Psoas muscle (tissue), 8 donors: ENCODE data around the gene EIF4EBP3. TPM values are rescaled to one million over a fixed set of nuclear protein-coding genes. Genes with fewer than 3 reads are reported as not detected.

Source experiments
- ATAC-seq, 4 donors: fragments of 200-7000 bp; cut with Tn5 transposase; one replicate each; pipeline ENCODE4 v1.9.1; 2020; ENCODE audit warnings: moderate library complexity in 3 of 4, mild to moderate bottlenecking in 2 of 4
- DNase-seq, 2 donors: peaks; one replicate each; pipeline ENCODE4 v3.0.0-alpha.2; 2020
- H3K27ac ChIP-seq: fragments of 200-600 bp; one replicate; pipeline ENCODE4 v1.8.0; 2022
- H3K27me3 ChIP-seq, 3 donors: fragments of 200-600 bp in 1 of 3; one replicate each; pipeline versions ENCODE4 v1.6.1 to v1.8.0; 2013 to 2022; ENCODE audit warnings: low read length in 2 of 3, mild to moderate bottlenecking in 2 of 3, moderate library complexity in 1 of 3; ENCODE audit not compliant: insufficient read depth in 3 of 3
- H3K36me3 ChIP-seq, 2 donors: fragments of 200-600 bp in 1 of 2; one replicate each; pipeline versions ENCODE4 v1.6.1 to v1.8.0; 2013 to 2022; ENCODE audit warnings: low read depth in 1 of 2, mild to moderate bottlenecking in 1 of 2, moderate library complexity in 1 of 2; ENCODE audit not compliant: insufficient read depth in 1 of 2
- H3K4me1 ChIP-seq: fragments of 200-600 bp; one replicate; pipeline ENCODE4 v1.8.0; 2022
- H3K4me3 ChIP-seq: fragments of 200-600 bp; one replicate; pipeline ENCODE4 v1.8.0; 2022; ENCODE audit warnings: mild to moderate bottlenecking
- H3K9me3 ChIP-seq: fragments of 200-600 bp; one replicate; pipeline ENCODE4 v1.8.0; 2022
- CTCF ChIP-seq: fragments of 200-600 bp; IDR thresholded peaks from one replicate; pipeline ENCODE4 v1.8.0; 2022; ENCODE audit warnings: antibody characterized with exemption
- WGBS, 3 donors: extraction: QIAGEN DNeasy Blood & Tissue Kit; methylation state at CpG; one replicate each; pipeline versions ENCODE4 v1.1.6 to v1.1.7; 2013; 5-methylcytosine and 5-hydroxymethylcytosine counted together
- intact Hi-C, 2 donors: fragments of 100-400 bp; cut with DNase I; formaldehyde crosslinking; loops; one replicate each; pipeline versions ENCODE4 v1.11.0 to v1.14.2; 2022
- polyA plus RNA-seq, 3 donors: library from polyadenylated mRNA; stranded (reverse); fragments of 200-250 nt; gene quantifications; one replicate each; pipeline ENCODE4 v1.2.3, GENCODE V29; 2013
- total RNA-seq, 4 donors: library from RNA; stranded (reverse); fragmentation: NEBNext Ultra II Directional in 2 of 4; extraction: Animal tissue kit (Norgen Biotek cat#: 25700) in 2 of 4; gene quantifications; one replicate each; pipeline versions ENCODE4 v1.2.1 to v1.2.4, GENCODE V29; 2021 to 2023
- donor health status: healthy with polysubstance abuse.
- donor health status: DM: no; HTN: no; CAD: no; lungs with moderate emphysema.
- donor health status: Bipolar disorder and iron deficiency.
- donor health status: healthy.
- donor health status: DM: yes; HTN: yes; CAD: no.
- donor health status: DM: no; HTN: no; CAD: no.
- donor health status: DM: no; HTN: no; CAD: no.
- donor health status: DM: yes; HTN: yes; CAD: no.

Gene EIF4EBP3
- total and polyA plus RNA-seq, 7 donors, result 31.7 to 116 (median 44.8) TPM

GRCh38 chr5:140594169-140594568 lies 46.7 kb downstream of the EIF4EBP3 start:
- intact Hi-C loops, result no loop called here
- WGBS, 3 donors, result 79 to 86% (median 79%) methylated on average over 6 of the region's 6 CpGs
- no peak for ATAC-seq
- DNase-seq, result no peak
- no peak for TF ChIP-seq CTCF
- Histone ChIP-seq H3K4me1 (no peaks in the 10 kb centered on the region), H3K27me3 (no peaks in the 10 kb centered on the region), H3K36me3 (no peaks in the 10 kb centered on the region), H3K27ac (no peak overlapping the region), H3K4me3 (no peak overlapping the region), H3K9me3 (no peaks in the 10 kb centered on the region)

DNA sequence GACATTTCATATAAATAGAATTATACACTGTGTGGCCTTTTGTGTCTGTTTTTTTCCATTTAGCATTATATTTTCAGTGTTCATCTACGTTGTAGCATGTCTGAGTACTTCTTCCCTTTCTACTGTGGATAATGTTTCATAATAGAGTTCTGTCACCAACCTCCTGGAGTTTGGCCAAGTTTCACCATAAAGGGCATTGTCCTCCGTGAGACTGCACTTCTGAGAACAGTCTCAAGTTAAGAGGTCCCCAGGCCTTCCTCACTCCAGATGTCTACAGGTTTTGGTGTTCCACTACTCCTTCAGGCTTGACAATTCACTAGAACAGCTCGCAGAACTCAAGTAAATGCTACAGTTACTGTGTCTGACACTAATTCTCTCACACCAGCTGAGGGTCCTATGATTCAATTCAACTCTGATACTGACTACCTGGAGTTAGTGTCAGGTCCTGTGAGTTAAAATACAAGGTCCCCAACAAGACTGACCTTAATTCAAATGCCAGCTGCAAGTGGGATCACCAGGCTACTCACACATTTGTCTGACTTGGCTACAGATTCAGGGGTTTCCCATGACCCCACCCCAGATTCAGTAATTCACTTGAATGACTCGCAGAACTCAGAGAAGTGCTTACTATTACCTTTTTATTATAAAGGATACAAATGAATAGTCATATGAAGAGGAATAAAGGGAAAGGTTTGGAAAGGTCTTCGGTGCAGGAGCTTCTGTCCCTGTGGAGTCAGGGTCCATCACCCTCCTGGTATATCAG lies 48.3 kb downstream of the EIF4EBP3 start:
- Histone ChIP-seq H3K4me3 (no peak overlapping the region), H3K27me3 (no peaks in the 10 kb centered on the region), H3K4me1 (no peaks in the 10 kb centered on the region), H3K9me3 (no peaks in the 10 kb centered on the region), H3K27ac (peak overlapping the region; percentile 34), H3K36me3 (no peaks in the 10 kb centered on the region)
- TF ChIP-seq CTCF, result no peak
- DNase-seq (no peak), ATAC-seq (peak; percentile 75 to 92 (median 83))
- intact Hi-C loops, result loop anchor here in 1 of 2 donors (5.0 kb wide), 1 partner anchor 37 kb away; the partner anchor contains the start of gene CD14
- WGBS, 3 donors, result 49 to 58% (median 57%) methylated on average over 5 of the region's 5 CpGs

GRCh38 chr5:140596321-140596741 lies 48.9 kb downstream of the EIF4EBP3 start:
- intact Hi-C loops, result loop anchor here in 1 of 2 donors (5.0 kb wide), 1 partner anchor 36 kb away; the partner anchor contains the start of gene CD14
- no peak for TF ChIP-seq CTCF
- Histone ChIP-seq H3K9me3 (no peaks in the 10 kb centered on the region), H3K4me1 (no peaks in the 10 kb centered on the region), H3K27me3 (no peaks in the 10 kb centered on the region), H3K4me3 (no peak overlapping the region), H3K27ac (peak overlapping the region; percentile 34), H3K36me3 (no peaks in the 10 kb centered on the region)
- peak; percentile 64 to 89 (median 82) for ATAC-seq
- 35 to 67% (median 60%) methylated on average over 1 of the region's 1 CpG for WGBS, 3 donors
- DNase-seq, result no peak

GRCh38 chr5:140598836-140599235 lies 51.4 kb downstream of the EIF4EBP3 start:
- WGBS, 3 donors, result 83 to 86% (median 86%) methylated on average over 2 of the region's 2 CpGs
- intact Hi-C loops, result loop anchor here in 1 of 2 donors (5.0 kb wide), 1 partner anchor 33 kb away; the partner anchor contains the start of gene CD14
- no peaks in the 10 kb centered on the region for H3K27me3 ChIP-seq
- no peak overlapping the region for H3K4me3 ChIP-seq
- TF ChIP-seq CTCF, result no peak
- DNase-seq, result no peak
- no peak overlapping the region for H3K27ac ChIP-seq
- H3K36me3 ChIP-seq, result no peaks in the 10 kb centered on the region
- no peak for ATAC-seq
- H3K4me1 ChIP-seq, result no peaks in the 10 kb centered on the region
- no peaks in the 10 kb centered on the region for H3K9me3 ChIP-seq

Other genes with a start within 250 kb of the EIF4EBP3 start
- 10 to 100 TPM; 35.9 to 55.0 (median 42.3) TPM for gene PFDN1, start 244.6 kb upstream of the EIF4EBP3 start, total RNA-seq
- gene PFDN1, start 244.6 kb upstream of the EIF4EBP3 start, polyA plus RNA-seq, result 100 to 1,000 TPM in 1 of 3 donors, 10 to 100 TPM in 2; 84.2 to 115 (median 90.6) TPM
- 10 to 100 TPM; 28.9 to 36.7 (median 34.2) TPM for gene HBEGF, start 201.1 kb upstream of the EIF4EBP3 start, total RNA-seq
- gene HBEGF, start 201.1 kb upstream of the EIF4EBP3 start, polyA plus RNA-seq, result 10 to 100 TPM; 14.5 to 60.8 (median 27.6) TPM
- not detected for gene SLC4A9, start 187.5 kb upstream of the EIF4EBP3 start, total RNA-seq
- under 1 TPM in 1 of 3 donors, not detected in 2; 0.09 TPM for gene SLC4A9, start 187.5 kb upstream of the EIF4EBP3 start, polyA plus RNA-seq
- 10 to 100 TPM; 50.7 to 86.1 (median 72.0) TPM for gene ANKHD1, start 145.8 kb upstream of the EIF4EBP3 start, total RNA-seq
- gene ANKHD1, start 145.8 kb upstream of the EIF4EBP3 start, polyA plus RNA-seq, result 10 to 100 TPM; 31.2 to 57.1 (median 37.3) TPM
- gene SRA1, start 9.8 kb downstream of the EIF4EBP3 start, total RNA-seq, result 10 to 100 TPM; 33.4 to 58.5 (median 37.6) TPM
- 10 to 100 TPM; 36.9 to 78.0 (median 58.6) TPM for gene SRA1, start 9.8 kb downstream of the EIF4EBP3 start, polyA plus RNA-seq
- 10 to 100 TPM in 3 of 4 donors, 1 to 10 TPM in 1; 9.5 to 25.4 (median 16.4) TPM for gene APBB3, start 16.9 kb downstream of the EIF4EBP3 start, total RNA-seq
- gene APBB3, start 16.9 kb downstream of the EIF4EBP3 start, polyA plus RNA-seq, result 1 to 10 TPM; 4.3 to 7.6 (median 6.6) TPM
- 100 to 1,000 TPM in 3 of 4 donors, 10 to 100 TPM in 1; 95.7 to 129 (median 117) TPM for gene SLC35A4, start 17.2 kb downstream of the EIF4EBP3 start, total RNA-seq
- 100 to 1,000 TPM in 1 of 3 donors, 10 to 100 TPM in 2; 49.9 to 149 (median 99.6) TPM for gene SLC35A4, start 17.2 kb downstream of the EIF4EBP3 start, polyA plus RNA-seq
- 10 to 100 TPM; 13.9 to 43.9 (median 18.0) TPM for gene CD14, start 85.5 kb downstream of the EIF4EBP3 start, total RNA-seq
- gene CD14, start 85.5 kb downstream of the EIF4EBP3 start, polyA plus RNA-seq, result 1 to 10 TPM; 4.9 to 9.0 (median 7.3) TPM
- gene TMCO6, start 91.8 kb downstream of the EIF4EBP3 start, total RNA-seq, result 1 to 10 TPM; 3.6 to 4.9 (median 4.1) TPM
- gene TMCO6, start 91.8 kb downstream of the EIF4EBP3 start, polyA plus RNA-seq, result 1 to 10 TPM; 5.2 to 8.1 (median 6.4) TPM
- 100 to 1,000 TPM in 2 of 4 donors, 10 to 100 TPM in 2; 82.6 to 136 (median 113) TPM for gene NDUFA2, start 100.0 kb downstream of the EIF4EBP3 start, total RNA-seq
- gene NDUFA2, start 100.0 kb downstream of the EIF4EBP3 start, polyA plus RNA-seq, result 100 to 1,000 TPM; 216 to 276 (median 252) TPM
- 10 to 100 TPM; 74.8 to 99.2 (median 83.4) TPM for gene IK, start 100.2 kb downstream of the EIF4EBP3 start, total RNA-seq
- 100 to 1,000 TPM in 1 of 3 donors, 10 to 100 TPM in 2; 96.5 to 169 (median 98.3) TPM for gene IK, start 100.2 kb downstream of the EIF4EBP3 start, polyA plus RNA-seq
- 10 to 100 TPM in 3 of 4 donors, 1 to 10 TPM in 1; 9.9 to 20.9 (median 13.3) TPM for gene WDR55, start 117.2 kb downstream of the EIF4EBP3 start, total RNA-seq
- 10 to 100 TPM; 12.3 to 33.4 (median 26.9) TPM for gene WDR55, start 117.2 kb downstream of the EIF4EBP3 start, polyA plus RNA-seq
- gene DND1, start 125.9 kb downstream of the EIF4EBP3 start, total RNA-seq, result 1 to 10 TPM in 2 of 4 donors, under 1 TPM in 2; 0.30 to 1.3 (median 0.87) TPM
- 1 to 10 TPM in 1 of 3 donors, under 1 TPM in 2; 0.37 to 1.5 (median 0.61) TPM for gene DND1, start 125.9 kb downstream of the EIF4EBP3 start, polyA plus RNA-seq
- gene HARS1, start 143.7 kb downstream of the EIF4EBP3 start, total RNA-seq, result 10 to 100 TPM; 29.5 to 48.1 (median 38.9) TPM
- 10 to 100 TPM; 39.1 to 58.0 (median 45.2) TPM for gene HARS1, start 143.7 kb downstream of the EIF4EBP3 start, polyA plus RNA-seq
- gene HARS2, start 143.8 kb downstream of the EIF4EBP3 start, total RNA-seq, result 10 to 100 TPM; 19.8 to 35.1 (median 23.2) TPM
- 10 to 100 TPM; 23.8 to 40.9 (median 38.0) TPM for gene HARS2, start 143.8 kb downstream of the EIF4EBP3 start, polyA plus RNA-seq
- 10 to 100 TPM; 44.7 to 54.5 (median 47.5) TPM for gene ZMAT2, start 152.8 kb downstream of the EIF4EBP3 start, total RNA-seq
- 100 to 1,000 TPM in 1 of 3 donors, 10 to 100 TPM in 2; 78.0 to 136 (median 81.4) TPM for gene ZMAT2, start 152.8 kb downstream of the EIF4EBP3 start, polyA plus RNA-seq
- under 1 TPM in 1 of 4 donors, not detected in 3; 0.10 TPM for gene PCDHA1, start 238.5 kb downstream of the EIF4EBP3 start, total RNA-seq
- not detected for gene PCDHA1, start 238.5 kb downstream of the EIF4EBP3 start, polyA plus RNA-seq
- under 1 TPM in 1 of 4 donors, not detected in 3; 0.18 TPM for gene PCDHA2, start 247.2 kb downstream of the EIF4EBP3 start, total RNA-seq
- gene PCDHA2, start 247.2 kb downstream of the EIF4EBP3 start, polyA plus RNA-seq, result not detected